IPS DF 6.9 (cell line): Measurements from ENCODE around the gene EIF4G3.

Experiments
- DNase-seq: peaks from one replicate; pipeline ENCODE4 v3.0.0-alpha.2; 2013; ENCODE audit warnings: low read depth, low spot score
- H3K27ac ChIP-seq: one replicate; pipeline ENCODE4 v1.5.1; 2013; ENCODE audit warnings: low read length, control low read depth
- H3K27me3 ChIP-seq: 2 replicates; pipeline ENCODE4 v1.6.1; 2013; ENCODE audit warnings: mild to moderate bottlenecking, low read length; ENCODE audit not compliant: control insufficient read depth, insufficient read depth
- H3K36me3 ChIP-seq: 2 replicates; pipeline ENCODE4 v1.6.1; 2013; ENCODE audit warnings: low read length; ENCODE audit not compliant: control insufficient read depth, insufficient read depth
- H3K4me1 ChIP-seq: 2 replicates; pipeline ENCODE4 v1.6.1; 2013; ENCODE audit warnings: low read length; ENCODE audit not compliant: control insufficient read depth, insufficient read depth
- H3K4me3 ChIP-seq: 2 replicates; pipeline ENCODE4 v1.5.1; 2013; ENCODE audit warnings: mild to moderate bottlenecking, low read length
- H3K9me3 ChIP-seq: 2 replicates; pipeline ENCODE4 v1.6.1; 2013; ENCODE audit warnings: low read length, inconsistent platforms; ENCODE audit not compliant: control insufficient read depth, insufficient read depth
- WGBS: extraction: QIAGEN DNeasy Blood & Tissue Kit; methylation state at CpG from one replicate; pipeline ENCODE4 v1.1.7; 2013; ENCODE audit warnings: mixed read lengths, missing lambda C conversion rate; ENCODE audit not compliant: insufficient read length, insufficient coverage; 5-methylcytosine and 5-hydroxymethylcytosine counted together

The EIF4G3 gene

GRCh38 chr1:21072721-21073120 is 104.0 kb downstream of the EIF4G3 start:
- H3K27me3 ChIP-seq, result no peaks in the 10 kb centered on the region
- no peaks in the 10 kb centered on the region for H3K4me1 ChIP-seq
- no peaks in the 10 kb centered on the region for H3K9me3 ChIP-seq
- H3K27ac ChIP-seq, result no peak overlapping the region
- no peak overlapping the region for H3K4me3 ChIP-seq
- WGBS, result no CpG with 5 or more reads among the region's 3 CpGs
- DNase-seq, result no peak
- no peaks in the 10 kb centered on the region for H3K36me3 ChIP-seq

GRCh38 chr1:21069549-21069948 is 107.1 kb downstream of the EIF4G3 start:
- H3K9me3 ChIP-seq, result no peaks in the 10 kb centered on the region
- no peaks in the 10 kb centered on the region for H3K4me1 ChIP-seq
- H3K27me3 ChIP-seq, result no peaks in the 10 kb centered on the region
- no peaks in the 10 kb centered on the region for H3K36me3 ChIP-seq
- DNase-seq, result no peak
- H3K27ac ChIP-seq, result no peak overlapping the region
- WGBS, result 100% methylated on average over 2 of the region's 4 CpGs
- H3K4me3 ChIP-seq, result no peak overlapping the region

GRCh38 chr1:21068937-21069336 is 107.8 kb downstream of the EIF4G3 start:
- H3K27ac ChIP-seq, result no peak overlapping the region
- H3K36me3 ChIP-seq, result no peaks in the 10 kb centered on the region
- H3K27me3 ChIP-seq, result no peaks in the 10 kb centered on the region
- H3K4me3 ChIP-seq, result no peak overlapping the region
- no peaks in the 10 kb centered on the region for H3K4me1 ChIP-seq
- no peak for DNase-seq
- H3K9me3 ChIP-seq, result no peaks in the 10 kb centered on the region

- H3K9me3 ChIP-seq, result no peaks in the 10 kb centered on the region
- no peaks in the 10 kb centered on the region for H3K36me3 ChIP-seq
- WGBS, result no CpG with 5 or more reads among the region's 6 CpGs
- no peaks in the 10 kb centered on the region for H3K27me3 ChIP-seq
- H3K4me3 ChIP-seq, result no peak overlapping the region
- no peak overlapping the region for H3K27ac ChIP-seq
- no peak for DNase-seq
- H3K4me1 ChIP-seq, result no peaks in the 10 kb centered on the region
These were observed 109.0 kb downstream of the EIF4G3 start for GRCh38 chr1:21067551-21068227.

- DNase-seq, result no peak
- Histone ChIP-seq H3K27me3 (no peaks in the 10 kb centered on the region), H3K36me3 (no peaks in the 10 kb centered on the region), H3K4me3 (no peak overlapping the region), H3K27ac (no peak overlapping the region), H3K4me1 (no peaks in the 10 kb centered on the region), H3K9me3 (no peaks in the 10 kb centered on the region)
- 100% methylated on average over 1 of the region's 3 CpGs for WGBS
These were observed 110.2 kb downstream of the EIF4G3 start for GRCh38 chr1:21066356-21067012.

GRCh38 chr1:21065851-21066250 is 110.8 kb downstream of the EIF4G3 start:
- H3K9me3 ChIP-seq, result no peaks in the 10 kb centered on the region
- H3K4me1 ChIP-seq, result no peaks in the 10 kb centered on the region
- H3K27ac ChIP-seq, result no peak overlapping the region
- no peak overlapping the region for H3K4me3 ChIP-seq
- no CpG with 5 or more reads among the region's 2 CpGs for WGBS
- no peak for DNase-seq
- no peaks in the 10 kb centered on the region for H3K36me3 ChIP-seq
- H3K27me3 ChIP-seq, result no peaks in the 10 kb centered on the region

GRCh38 chr1:21064057-21064456 is 112.6 kb downstream of the EIF4G3 start:
- Histone ChIP-seq H3K27ac (no peak overlapping the region), H3K4me3 (no peak overlapping the region), H3K9me3 (no peaks in the 10 kb centered on the region), H3K36me3 (no peaks in the 10 kb centered on the region), H3K4me1 (no peaks in the 10 kb centered on the region), H3K27me3 (no peaks in the 10 kb centered on the region)
- WGBS, result no CpG with 5 or more reads among the region's 3 CpGs
- DNase-seq, result no peak

GRCh38 chr1:21060523-21060922 is 116.2 kb downstream of the EIF4G3 start:
- Histone ChIP-seq H3K27me3 (no peaks in the 10 kb centered on the region), H3K4me1 (no peaks in the 10 kb centered on the region), H3K4me3 (no peak overlapping the region), H3K36me3 (no peaks in the 10 kb centered on the region), H3K9me3 (no peaks in the 10 kb centered on the region), H3K27ac (no peak overlapping the region)
- no peak for DNase-seq
- WGBS, result no CpG with 5 or more reads among the region's 5 CpGs

- H3K4me1 ChIP-seq, result no peaks in the 10 kb centered on the region
- H3K4me3 ChIP-seq, result no peak overlapping the region
- H3K36me3 ChIP-seq, result no peaks in the 10 kb centered on the region
- H3K9me3 ChIP-seq, result no peaks in the 10 kb centered on the region
- H3K27me3 ChIP-seq, result no peaks in the 10 kb centered on the region
- DNase-seq, result no peak
- no peak overlapping the region for H3K27ac ChIP-seq
These were observed 117.7 kb downstream of the EIF4G3 start for GRCh38 chr1:21059021-21059420.

GRCh38 chr1:21058035-21058793 is 118.5 kb downstream of the EIF4G3 start:
- Histone ChIP-seq H3K27me3 (no peaks in the 10 kb centered on the region), H3K9me3 (no peaks in the 10 kb centered on the region), H3K27ac (no peak overlapping the region), H3K4me3 (no peak overlapping the region), H3K36me3 (no peaks in the 10 kb centered on the region), H3K4me1 (no peaks in the 10 kb centered on the region)
- DNase-seq, result no peak
- no CpG with 5 or more reads among the region's 3 CpGs for WGBS
